ENCODE data around the gene RXFP4. TPM values are rescaled to one million over a fixed set of nuclear protein-coding genes. Genes with fewer than 3 reads are reported as not detected.

Gene RXFP4
- total RNA-seq, 2 donors from 2014 or later: not detected

GRCh38 chr1:155934097-155934935 is 7.1 kb upstream of the RXFP4 start, which contains the start of gene KHDC4:
Gene KHDC4, minus strand, starts transcription at chr1:155934413. Its CDS starts 40 bp downstream, at chr1:155934373.
- no peaks in the 10 kb centered on the region for H3K27me3 Mint-ChIP-seq
- peak; percentile 99 for ATAC-seq

GRCh38 chr1:155934936-155935590 is 6.4 kb upstream of the RXFP4 start:
- Mint-ChIP-seq H3K4me3 (no peak overlapping the region), H3K9me3 (no peaks in the 10 kb centered on the region), H3K27ac (no peak overlapping the region), H3K4me1 (ENCODE audit: low read depth in 2 of 2) (peaks cover 16 to 17% of the 10 kb centered on the region in 2 donors), H3K27me3 (no peaks in the 10 kb centered on the region), H3K36me3 (peaks cover 5% of the 10 kb centered on the region)
- DNase-seq (ENCODE audit: low spot score) (no peak), ATAC-seq (no peak)

More at GRCh38 chr1:155934097-155934935, 7.1 kb upstream of the RXFP4 start, which contains the start of gene KHDC4:
- Mint-ChIP-seq H3K4me1 (ENCODE audit: low read depth in 2 of 2) (peaks cover 20 to 22% of the 10 kb centered on the region in 2 donors), H3K4me3 (no peak within 1 kb of the TSS), H3K36me3 (peaks cover 9% of the 10 kb centered on the region), H3K27ac (peak within 1 kb of the TSS in 1 of 2 donors; percentile 74), H3K9me3 (no peaks in the 10 kb centered on the region)
- DNase-seq (ENCODE audit: low spot score): peak; percentile 98

GRCh38 chr1:155938220-155938627 is 3.2 kb upstream of the RXFP4 start:
- Mint-ChIP-seq H3K27ac (peak overlapping the region in 1 of 2 donors; percentile 4), H3K9me3 (no peaks in the 10 kb centered on the region), H3K36me3 (no peaks in the 10 kb centered on the region), H3K4me3 (no peak overlapping the region), H3K27me3 (no peaks in the 10 kb centered on the region), H3K4me1 (ENCODE audit: low read depth in 2 of 2) (peaks cover 21 to 27% of the 10 kb centered on the region in 2 donors)
- no peak for ATAC-seq
- DNase-seq (ENCODE audit: low spot score): peak; percentile 61

- Mint-ChIP-seq H3K36me3 (no peaks in the 10 kb centered on the region), H3K9me3 (no peaks in the 10 kb centered on the region), H3K27me3 (no peaks in the 10 kb centered on the region), H3K4me1 (ENCODE audit: low read depth in 2 of 2) (peaks cover 28 to 35% of the 10 kb centered on the region in 2 donors), H3K4me3 (peak overlapping the region; percentile 42), H3K27ac (peak overlapping the region; percentile 74 to 82)
- peak in 1 of 2 donors; percentile 27 for ATAC-seq
- DNase-seq (ENCODE audit: low spot score): no peak
Measured at GRCh38 chr1:155940482-155940992, 901 bp upstream of the RXFP4 start.

GRCh38 chr1:155941845-155942531 is 550 bp downstream of the RXFP4 start:
- ATAC-seq: no peak
- peaks cover 34 to 47% of the 10 kb centered on the region in 2 donors for H3K4me1 Mint-ChIP-seq (ENCODE audit: low read depth in 2 of 2)
- no peaks in the 10 kb centered on the region for H3K27me3 Mint-ChIP-seq

GRCh38 chr1:155942578-155943141 is 1.2 kb downstream of the RXFP4 start:
- H3K9me3 Mint-ChIP-seq: no peaks in the 10 kb centered on the region
- H3K4me1 Mint-ChIP-seq (ENCODE audit: low read depth in 2 of 2): peaks cover 34 to 50% of the 10 kb centered on the region in 2 donors
- ATAC-seq: no peak
- H3K36me3 Mint-ChIP-seq: peaks cover 12% of the 10 kb centered on the region
- H3K27me3 Mint-ChIP-seq: no peaks in the 10 kb centered on the region
- peak overlapping the region; percentile 74 to 82 for H3K27ac Mint-ChIP-seq
- DNase-seq (ENCODE audit: low spot score): no peak
- H3K4me3 Mint-ChIP-seq: no peak overlapping the region

More at GRCh38 chr1:155941845-155942531, 550 bp downstream of the RXFP4 start:
- no peak for DNase-seq (ENCODE audit: low spot score)
- no peaks in the 10 kb centered on the region for H3K9me3 Mint-ChIP-seq
- H3K27ac Mint-ChIP-seq: peak overlapping the region; percentile 74 to 82
- peaks cover 11% of the 10 kb centered on the region for H3K36me3 Mint-ChIP-seq
- H3K4me3 Mint-ChIP-seq: no peak overlapping the region

GRCh38 chr1:155944444-155944799 is 3.0 kb downstream of the RXFP4 start:
- Mint-ChIP-seq H3K27ac (peak overlapping the region; percentile 92 to 99), H3K4me3 (peak overlapping the region; percentile 17), H3K9me3 (no peaks in the 10 kb centered on the region), H3K4me1 (ENCODE audit: low read depth in 2 of 2) (peaks cover 31 to 50% of the 10 kb centered on the region in 2 donors), H3K27me3 (no peaks in the 10 kb centered on the region), H3K36me3 (peaks cover 12% of the 10 kb centered on the region)
- DNase-seq (ENCODE audit: low spot score): no peak
- ATAC-seq: no peak

GRCh38 chr1:155946633-155947219 is 5.3 kb downstream of the RXFP4 start:
- DNase-seq (ENCODE audit: low spot score): no peak
- Mint-ChIP-seq H3K27ac (peak overlapping the region; percentile 92 to 99), H3K9me3 (no peaks in the 10 kb centered on the region), H3K36me3 (peaks cover 12% of the 10 kb centered on the region), H3K27me3 (no peaks in the 10 kb centered on the region), H3K4me3 (peak overlapping the region; percentile 94), H3K4me1 (ENCODE audit: low read depth in 2 of 2) (peaks cover 14 to 39% of the 10 kb centered on the region in 2 donors)
- peak in 1 of 2 donors; percentile 22 for ATAC-seq

- Mint-ChIP-seq H3K4me3 (peak overlapping the region; percentile 94), H3K9me3 (no peaks in the 10 kb centered on the region), H3K27ac (peak overlapping the region; percentile 92 to 99), H3K4me1 (ENCODE audit: low read depth in 2 of 2) (peaks cover 13 to 33% of the 10 kb centered on the region in 2 donors), H3K27me3 (no peaks in the 10 kb centered on the region), H3K36me3 (peaks cover 12% of the 10 kb centered on the region)
- ATAC-seq (no peak), DNase-seq (ENCODE audit: low spot score) (no peak)
Measured at GRCh38 chr1:155947292-155947691, 5.9 kb downstream of the RXFP4 start.

- DNase-seq (ENCODE audit: low spot score): no peak
- H3K4me1 Mint-ChIP-seq (ENCODE audit: low read depth in 2 of 2): peaks cover 13 to 30% of the 10 kb centered on the region in 2 donors
- H3K9me3 Mint-ChIP-seq: no peaks in the 10 kb centered on the region
- no peak for ATAC-seq
- peak overlapping the region; percentile 92 to 99 for H3K27ac Mint-ChIP-seq
- H3K4me3 Mint-ChIP-seq: no peak overlapping the region
- H3K27me3 Mint-ChIP-seq: no peaks in the 10 kb centered on the region
- H3K36me3 Mint-ChIP-seq: peaks cover 12% of the 10 kb centered on the region
Measured at GRCh38 chr1:155947741-155948140, 6.3 kb downstream of the RXFP4 start.

GRCh38 chr1:155950829-155951228 is 9.4 kb downstream of the RXFP4 start:
- Mint-ChIP-seq H3K27ac (no peak overlapping the region), H3K36me3 (peaks cover 18% of the 10 kb centered on the region), H3K9me3 (no peaks in the 10 kb centered on the region), H3K27me3 (no peaks in the 10 kb centered on the region), H3K4me3 (no peak overlapping the region), H3K4me1 (ENCODE audit: low read depth in 2 of 2) (peaks cover 6 to 20% of the 10 kb centered on the region in 2 donors)
- ATAC-seq (no peak), DNase-seq (ENCODE audit: low spot score) (no peak)

- Mint-ChIP-seq H3K4me1 (ENCODE audit: low read depth in 2 of 2) (peaks cover 0 to 9% of the 10 kb centered on the region in 2 donors), H3K36me3 (peaks cover 8% of the 10 kb centered on the region), H3K27ac (no peak overlapping the region), H3K27me3 (no peaks in the 10 kb centered on the region), H3K9me3 (no peaks in the 10 kb centered on the region), H3K4me3 (no peak overlapping the region)
- peak in 1 of 2 donors; percentile 15 for ATAC-seq
- DNase-seq (ENCODE audit: low spot score): no peak
Measured at GRCh38 chr1:155951753-155952504, 10.5 kb downstream of the RXFP4 start.
